Left renal pelvis (tissue), 4 donors: ENCODE data around the gene LYRM1. TPM values are rescaled to one million over a fixed set of nuclear protein-coding genes. Genes with fewer than 3 reads are reported as not detected.
"Not testable (repeated sequence)": the region's sequence is repeated elsewhere in the genome, so short reads cannot be mapped to it uniquely, and the experiment has no call there.

Source experiments
- DNase-seq, 4 donors: peaks; one replicate each; pipeline ENCODE4 v3.0.0-alpha.2; 2013; ENCODE audit warnings: low read depth in 4 of 4, low spot score in 3 of 4
- polyA plus RNA-seq, 4 donors: library from polyadenylated mRNA; unstranded; fragments of 120-200 nt; gene quantifications; one replicate each; pipeline ENCODE4 v1.2.1, GENCODE V29; 2013; ENCODE audit not compliant: insufficient read length in 4 of 4

LYRM1 gene
- polyA plus RNA-seq, 4 donors = 30.6 to 49.0 (median 47.4) TPM

- not testable (repeated sequence) for DNase-seq
These were observed 29.2 kb downstream of the LYRM1 start for GRCh38 chr16:20929676-20930364.

DNA sequence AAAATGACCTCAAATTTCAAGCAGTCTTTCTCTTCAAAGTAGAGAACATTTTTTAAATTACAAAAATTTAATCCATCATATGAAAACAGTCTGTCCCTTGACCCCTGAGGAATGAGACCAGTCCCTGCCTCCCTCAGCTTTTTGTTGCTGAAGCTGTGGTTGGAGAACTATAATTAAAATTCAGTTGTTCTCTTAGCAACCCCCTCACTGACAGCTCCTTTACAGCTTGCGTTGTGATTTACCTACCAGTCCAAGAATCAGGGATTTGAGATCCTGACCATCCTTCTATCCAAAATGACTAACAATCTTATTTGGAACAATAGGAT is 29.8 kb downstream of the LYRM1 start:
- DNase-seq = no peak

- no peak for DNase-seq
These were observed 30.6 kb downstream of the LYRM1 start for GRCh38 chr16:20931066-20931600.

DNA sequence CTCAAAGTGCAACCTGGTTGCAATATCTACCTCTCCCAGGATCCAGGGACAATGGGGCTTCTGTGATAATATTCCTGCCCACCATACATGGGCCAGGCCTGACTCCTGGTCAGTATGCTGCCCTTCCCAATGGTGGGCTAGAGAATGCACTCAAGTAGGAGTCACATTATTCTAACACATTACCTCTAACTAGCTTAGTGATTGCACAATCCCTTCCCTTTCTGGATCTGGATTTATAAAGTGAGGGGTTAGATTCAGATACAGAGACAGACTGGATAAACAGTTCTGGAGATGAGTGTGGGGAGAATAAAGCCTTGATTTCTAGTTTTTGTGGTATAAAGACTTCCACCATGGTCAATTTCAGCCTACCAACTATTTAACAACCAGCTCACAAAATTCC is 33.0 kb downstream of the LYRM1 start:
- DNase-seq = no peak

GRCh38 chr16:20937736-20938135 is 37.2 kb downstream of the LYRM1 start:
- DNase-seq = no peak

DNA sequence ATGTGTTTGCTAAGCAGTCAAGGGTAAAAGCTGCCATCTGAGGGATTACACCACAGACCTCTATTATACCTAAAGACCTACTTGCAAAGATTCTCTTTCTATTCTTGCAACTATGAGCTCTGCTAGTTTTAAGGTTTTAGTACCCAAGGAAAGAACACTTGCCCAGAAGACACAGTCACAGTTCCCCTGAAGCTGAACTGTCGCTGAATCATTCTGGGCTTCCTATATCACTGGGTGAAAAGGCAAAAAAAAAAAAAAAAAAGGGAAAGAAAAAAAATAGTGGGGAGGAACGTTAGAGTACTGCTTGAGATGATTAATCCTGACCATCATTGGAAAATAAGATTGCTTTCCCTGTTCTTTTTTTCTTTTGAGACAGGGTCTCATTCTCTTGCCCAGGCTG is 37.9 kb downstream of the LYRM1 start:
- no peak for DNase-seq

DNA sequence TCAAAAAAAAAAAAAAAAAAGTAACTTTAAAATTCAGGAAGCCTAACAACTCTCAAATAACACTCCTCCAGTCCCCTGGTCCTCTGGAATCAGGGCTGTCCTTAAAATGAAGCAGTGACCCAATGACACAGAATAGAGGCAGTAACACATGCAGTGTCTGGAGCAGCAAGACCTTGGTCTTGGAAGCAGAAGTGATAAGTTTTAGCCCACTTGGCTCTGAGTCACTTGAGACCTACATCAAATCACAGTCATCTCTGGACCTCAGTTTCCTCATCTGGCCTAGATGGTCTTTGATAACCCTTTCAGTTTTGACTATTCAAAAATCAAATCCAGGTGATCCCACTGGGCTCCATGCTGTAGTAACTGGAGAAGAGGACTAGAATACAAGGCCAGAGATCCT is 39.0 kb downstream of the LYRM1 start:
- DNase-seq = no peak

DNA sequence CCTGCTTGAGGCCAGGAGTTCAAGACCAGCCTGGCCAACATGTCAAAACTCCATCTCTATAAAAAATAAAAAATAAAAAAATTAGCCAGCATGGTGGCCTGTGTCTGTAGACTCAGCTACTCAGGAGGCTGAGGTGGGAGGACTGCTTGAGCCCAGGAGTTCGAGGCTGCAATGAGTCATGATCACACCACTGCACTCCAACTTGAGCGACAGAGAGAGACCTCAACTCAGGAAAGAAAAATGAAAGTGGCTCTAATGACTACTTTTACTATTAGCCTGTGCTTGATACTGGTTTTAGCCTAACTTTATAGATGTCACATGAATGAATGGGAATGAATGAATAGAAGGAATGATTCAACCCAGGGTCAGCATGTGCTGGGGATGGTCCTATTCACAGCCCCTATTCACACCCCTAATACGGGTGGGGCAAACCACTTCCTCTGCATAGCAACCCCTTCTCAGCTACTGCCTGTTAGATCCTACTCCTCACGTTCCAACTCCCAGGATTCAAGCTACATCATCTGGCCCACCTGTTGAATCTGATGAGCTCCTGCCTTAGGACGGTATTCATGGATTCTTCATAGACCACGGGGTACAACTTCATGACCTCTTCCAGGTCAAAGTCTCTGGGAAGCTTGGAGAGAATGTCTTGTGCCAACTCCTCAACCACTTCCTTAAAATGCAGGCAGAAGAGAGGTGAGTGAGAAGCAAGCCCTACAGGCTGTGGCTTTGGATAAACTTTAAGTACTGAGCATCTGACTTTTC is 40.5 kb downstream of the LYRM1 start:
- DNase-seq = no peak

- DNase-seq = no peak
These were observed 41.0 kb downstream of the LYRM1 start for GRCh38 chr16:20941636-20941926.

GRCh38 chr16:20942256-20942655 is 41.7 kb downstream of the LYRM1 start:
- DNase-seq = no peak

DNA sequence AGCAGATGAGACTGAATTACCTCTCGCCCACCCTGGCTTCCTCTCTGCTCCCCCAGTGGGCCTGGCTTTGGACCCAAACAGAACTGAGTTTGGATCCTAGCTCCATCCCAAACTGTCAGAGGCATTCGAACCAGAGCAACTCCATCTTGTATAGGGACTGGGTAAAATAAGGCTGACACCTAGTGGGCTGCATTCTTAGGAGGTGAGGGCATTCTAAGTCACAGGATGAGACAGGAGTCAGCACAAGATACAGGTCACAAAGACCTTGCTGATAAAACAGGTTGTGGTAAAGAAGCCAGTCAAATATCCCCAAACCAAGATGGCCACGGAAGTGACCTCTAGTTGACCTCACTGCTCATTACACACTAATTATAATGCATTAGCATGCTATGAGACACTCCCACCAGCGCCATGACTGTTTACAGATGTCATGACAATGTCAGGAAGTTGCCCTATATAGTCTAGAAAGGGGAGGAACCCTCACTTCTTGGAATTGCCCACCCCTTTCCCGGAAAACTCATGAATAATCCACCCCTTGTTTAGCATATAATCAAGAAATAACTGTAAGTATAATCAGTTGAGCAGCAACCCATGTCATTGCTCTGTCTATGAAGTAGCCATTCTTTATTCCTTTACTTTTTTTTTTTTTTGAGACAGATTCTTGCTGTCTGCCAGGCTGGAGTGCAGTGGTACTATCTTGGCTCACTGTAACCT is 44.4 kb downstream of the LYRM1 start:
- DNase-seq = no peak

DNA sequence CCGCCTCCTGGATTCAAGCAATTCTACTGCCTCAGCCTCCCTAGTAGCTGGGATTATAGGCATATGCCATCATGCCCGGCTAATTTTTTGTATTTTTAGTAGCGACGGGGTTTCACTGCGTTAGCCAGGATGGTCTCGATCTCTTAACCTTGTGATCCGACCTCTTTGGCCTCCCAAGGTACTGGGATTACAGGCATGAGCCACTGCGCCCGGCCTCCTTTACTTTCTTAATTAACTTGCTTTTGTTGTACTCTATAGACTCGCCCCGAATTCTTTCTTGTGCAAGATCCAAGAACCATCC is 45.0 kb downstream of the LYRM1 start:
- not testable (repeated sequence) for DNase-seq

GRCh38 chr16:20946015-20946629 is 45.6 kb downstream of the LYRM1 start:
- DNase-seq = no peak

GRCh38 chr16:20948444-20948843 is 47.9 kb downstream of the LYRM1 start:
- no peak for DNase-seq

DNA sequence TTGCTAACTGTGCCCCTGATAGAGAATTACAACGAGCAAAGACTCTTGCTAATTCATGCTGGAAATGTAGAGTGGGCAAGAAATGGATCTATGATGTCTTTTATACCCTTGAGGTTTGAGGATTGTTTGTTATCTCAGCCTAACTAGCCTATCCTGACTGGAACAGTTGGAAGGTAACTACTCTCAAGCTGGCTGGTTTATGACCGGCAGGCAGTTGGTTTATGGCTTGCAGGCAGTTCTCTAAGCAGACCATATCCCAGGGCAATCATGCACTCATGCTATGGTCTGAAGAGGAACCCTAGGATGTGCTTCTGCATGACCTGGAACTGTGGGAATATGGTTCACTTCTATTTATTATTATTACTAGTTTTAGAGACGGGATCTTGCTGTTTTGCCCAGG is 49.1 kb downstream of the LYRM1 start:
- DNase-seq = no peak

DNA sequence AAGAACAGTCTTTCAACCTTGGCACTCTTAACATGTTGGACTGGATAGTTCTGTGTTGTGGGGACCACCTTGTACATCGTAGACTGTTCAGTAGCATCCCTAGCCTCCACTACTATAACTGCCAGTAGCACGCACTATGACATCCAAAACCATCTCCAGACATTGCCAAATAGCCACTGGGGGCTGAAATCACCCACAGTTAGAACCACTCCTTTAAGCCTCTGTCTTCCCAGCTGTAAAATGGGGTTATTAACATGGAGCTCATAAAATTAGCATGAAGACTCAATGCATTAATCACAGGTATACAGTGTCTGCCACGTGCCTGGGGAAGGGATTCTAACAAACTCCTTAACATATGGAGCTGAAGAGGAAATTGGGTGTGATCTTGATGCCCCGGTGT is 49.7 kb downstream of the LYRM1 start:
- DNase-seq = no peak

- no peak for DNase-seq
These were observed 51.8 kb downstream of the LYRM1 start for GRCh38 chr16:20952139-20952920.

GRCh38 chr16:20954574-20954973 is 54.0 kb downstream of the LYRM1 start:
- DNase-seq = no peak

DNA sequence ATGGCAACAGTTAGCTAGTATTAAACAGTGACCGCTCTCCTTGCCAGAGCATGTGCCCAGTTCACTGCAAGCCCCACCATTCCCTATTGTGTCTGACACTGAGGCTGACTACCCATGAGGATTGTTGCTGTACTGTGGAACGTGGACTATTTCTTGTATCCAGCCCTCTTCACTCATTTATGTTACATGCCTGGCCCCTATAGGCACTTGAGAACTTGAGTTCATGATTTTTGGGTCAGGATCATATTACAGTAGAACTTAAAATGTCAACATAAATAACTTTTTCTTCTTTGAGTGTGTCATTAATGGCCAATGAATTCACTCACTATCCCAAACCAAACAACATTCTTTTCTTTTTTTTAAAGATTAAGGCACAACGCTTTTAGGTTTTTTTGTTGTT is 55.7 kb downstream of the LYRM1 start:
- peak in 2 of 4 donors; percentile 24 to 44 for DNase-seq

DNA sequence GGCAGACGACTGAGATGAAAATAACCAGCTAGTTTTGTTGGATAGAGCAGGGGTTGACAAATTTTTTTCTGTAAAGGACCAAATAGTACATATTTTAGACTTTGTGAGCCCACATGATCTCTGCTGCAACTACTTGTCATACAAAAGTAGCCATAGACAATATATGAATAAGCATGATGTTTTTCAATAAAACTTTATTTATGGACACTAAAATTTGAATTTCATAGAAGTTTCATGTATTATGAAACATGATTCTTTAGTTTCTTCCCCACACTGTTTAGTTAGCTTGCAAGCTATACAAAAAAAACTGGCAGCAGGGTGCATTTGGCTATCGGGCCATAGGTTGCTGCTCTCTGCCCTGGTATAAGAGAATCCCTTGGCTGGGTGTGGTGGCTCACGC is 56.6 kb downstream of the LYRM1 start:
- no peak for DNase-seq

DNA sequence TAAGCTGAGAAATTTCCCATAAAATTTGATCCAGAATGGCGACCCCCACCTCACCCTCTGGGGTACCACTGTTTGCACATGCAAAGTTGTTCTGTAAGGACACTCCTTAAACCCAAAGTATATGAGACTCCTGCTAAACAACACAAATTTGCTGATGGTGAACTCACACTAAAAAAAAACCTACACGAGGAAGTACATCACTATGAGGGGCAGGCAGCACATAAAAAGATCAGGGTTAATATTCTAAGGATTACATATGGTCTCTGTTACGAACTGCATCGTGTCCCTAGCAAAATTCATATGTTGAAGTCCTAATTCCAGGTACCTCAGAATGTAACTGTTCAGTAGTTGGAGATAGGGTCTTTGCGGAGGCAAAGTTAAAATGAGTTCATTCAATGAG is 60.3 kb downstream of the LYRM1 start:
- DNase-seq = no peak
